Stimulated activated CD8-positive, alpha-beta memory T cell treated with anti-CD3 and anti-CD28 coated beads, Interleukin-15, amount 100 ng/mL, for 1 hour (primary cell): ENCODE results near the gene DGKE.

Experiments used
- DNase-seq: peaks from one replicate; pipeline ENCODE4 v3.0.0-alpha.2; 2020; ENCODE audit warnings: low read depth

DGKE gene

DNA sequence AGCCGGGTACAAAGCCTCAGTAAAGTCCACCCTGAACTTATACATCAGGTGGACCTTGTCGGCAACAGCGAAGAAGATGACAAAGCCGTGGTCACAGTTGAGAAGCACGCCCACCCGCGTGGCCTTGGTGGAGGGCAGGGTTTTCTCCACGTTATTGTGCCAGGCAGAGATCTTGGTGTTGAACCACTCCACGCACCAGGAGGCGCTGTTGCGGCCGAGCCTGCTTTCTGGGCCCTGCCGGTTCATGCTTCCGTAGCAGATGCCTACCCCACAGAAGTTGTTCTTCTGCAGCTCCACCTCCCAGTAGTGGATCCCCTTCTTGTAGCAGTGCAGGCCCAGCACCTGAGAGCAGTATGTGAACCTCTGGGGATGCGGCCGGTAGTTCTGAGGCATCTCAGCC lies 57.8 kb downstream of the DGKE start:
- DNase-seq, result peak; percentile 30

DNA sequence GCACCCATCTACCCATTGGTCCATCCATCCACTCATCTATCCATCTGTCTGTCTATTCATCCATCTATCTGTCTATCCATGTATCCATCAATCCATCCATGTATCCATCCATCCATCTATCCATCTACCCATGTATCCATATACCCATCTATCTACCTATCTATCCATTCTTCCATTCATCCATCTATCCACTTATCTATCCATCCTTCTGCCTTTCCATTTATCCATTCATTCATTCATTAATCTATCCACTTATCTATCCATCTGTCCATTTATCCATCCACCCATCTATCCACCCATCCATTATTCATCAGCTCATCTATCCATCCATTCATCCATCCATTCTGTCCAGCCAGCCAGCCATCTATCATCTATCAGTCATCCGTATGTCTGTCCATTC lies 58.4 kb downstream of the DGKE start:
- DNase-seq, result no peak

DNA sequence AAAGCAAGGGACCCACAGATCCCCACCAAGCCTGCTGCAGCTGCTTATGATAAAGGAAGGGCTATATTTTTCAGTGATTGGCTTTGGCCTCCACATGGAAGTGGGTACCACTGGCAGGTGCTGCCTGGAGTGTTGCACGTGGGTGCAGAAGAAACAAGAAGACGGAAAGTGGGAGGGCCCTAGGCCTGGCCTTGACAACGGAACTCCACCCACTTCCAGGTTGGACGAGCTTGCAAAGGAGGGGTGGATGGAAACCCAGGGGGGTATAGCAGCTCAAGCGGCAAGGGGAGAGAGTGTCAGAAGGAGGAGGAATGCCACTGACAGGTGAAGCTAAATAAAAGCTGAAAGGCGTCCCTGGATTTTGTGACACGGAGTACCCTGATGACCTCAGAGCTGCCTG lies 59.6 kb downstream of the DGKE start:
- no peak for DNase-seq

DNA sequence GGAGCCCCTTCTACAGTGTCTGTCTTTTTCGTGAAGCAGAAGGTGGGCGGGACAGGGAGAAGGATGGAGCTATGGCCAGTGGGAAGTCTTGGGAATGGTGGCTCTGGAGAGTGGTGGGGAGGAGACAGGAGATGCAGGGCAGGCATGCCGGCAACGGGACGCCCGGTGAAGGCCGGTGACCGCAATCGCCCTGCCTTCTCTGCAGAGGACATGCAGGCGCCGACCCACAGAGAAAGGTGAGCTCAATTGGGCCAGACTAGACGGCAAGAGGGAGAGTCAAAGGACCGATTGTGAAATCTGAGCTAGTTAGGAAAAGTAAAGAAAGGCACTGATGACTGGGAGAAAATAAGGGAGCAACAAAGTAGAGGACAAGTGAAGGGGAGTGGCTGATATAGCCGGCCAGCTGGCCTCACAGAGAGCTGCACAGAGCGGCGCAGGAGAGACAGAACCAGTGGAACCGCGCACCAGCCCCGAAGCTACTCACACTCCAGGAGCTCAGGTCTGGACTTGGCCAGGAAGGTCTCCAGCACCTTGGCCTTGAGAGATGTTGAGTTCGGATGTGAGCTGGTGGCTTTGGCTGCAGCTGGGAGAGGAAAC lies 61.0 kb downstream of the DGKE start:
- DNase-seq, result no peak

DNA sequence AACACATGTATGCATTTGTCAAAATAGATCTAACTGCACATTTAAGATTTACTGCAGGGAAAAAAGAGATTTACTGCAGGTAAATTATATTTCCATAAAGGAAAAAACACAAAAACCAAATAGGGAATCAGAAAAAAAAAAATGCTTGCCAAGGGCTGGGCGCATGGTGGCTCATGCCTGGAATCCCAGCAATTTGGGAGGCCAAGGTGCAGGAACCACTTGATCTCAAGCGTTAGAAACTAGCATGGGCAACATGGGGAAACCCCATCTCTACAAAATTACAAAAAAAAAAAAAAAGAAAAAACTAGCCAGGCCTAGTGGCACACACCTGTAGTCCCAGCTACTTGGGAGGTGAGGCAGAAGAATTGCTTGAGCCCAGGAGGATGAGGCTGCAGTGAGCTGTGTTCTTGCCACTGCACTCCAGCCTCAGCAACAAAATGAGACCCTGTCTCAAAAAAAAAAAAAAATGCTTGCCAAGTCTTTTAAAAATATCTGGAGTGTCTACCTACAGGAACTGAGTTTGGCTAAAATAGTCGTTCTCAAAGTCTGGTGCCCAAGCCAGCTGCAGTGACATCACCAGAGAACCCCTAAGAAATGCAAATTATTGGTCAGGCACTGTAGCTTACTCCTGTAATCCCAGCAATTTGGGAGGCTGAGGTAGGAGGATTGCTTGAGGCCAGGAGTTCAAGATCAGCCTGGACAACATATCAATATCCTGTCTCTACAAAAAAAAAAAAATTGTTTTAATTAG lies 62.4 kb downstream of the DGKE start:
- no peak for DNase-seq

DNA sequence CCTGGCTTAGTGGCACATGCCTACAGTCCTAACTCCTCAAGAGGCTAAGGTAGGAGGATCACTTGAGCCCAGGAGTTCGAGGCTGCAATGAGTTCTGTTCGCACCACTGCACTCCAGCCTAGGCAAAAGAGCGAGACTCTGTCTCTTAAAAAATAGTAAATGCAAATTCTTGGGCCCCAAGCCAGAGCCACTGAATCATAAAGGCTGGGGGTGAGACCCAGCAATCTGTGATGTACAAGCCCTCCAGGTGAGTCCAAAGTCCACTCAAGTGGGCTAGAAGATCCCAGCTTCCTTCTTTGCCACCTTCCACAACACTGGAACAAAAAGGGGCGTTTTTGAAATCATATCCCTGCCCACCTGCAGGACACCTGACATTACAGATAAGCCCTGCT lies 63.0 kb downstream of the DGKE start:
- DNase-seq, result no peak

DNA sequence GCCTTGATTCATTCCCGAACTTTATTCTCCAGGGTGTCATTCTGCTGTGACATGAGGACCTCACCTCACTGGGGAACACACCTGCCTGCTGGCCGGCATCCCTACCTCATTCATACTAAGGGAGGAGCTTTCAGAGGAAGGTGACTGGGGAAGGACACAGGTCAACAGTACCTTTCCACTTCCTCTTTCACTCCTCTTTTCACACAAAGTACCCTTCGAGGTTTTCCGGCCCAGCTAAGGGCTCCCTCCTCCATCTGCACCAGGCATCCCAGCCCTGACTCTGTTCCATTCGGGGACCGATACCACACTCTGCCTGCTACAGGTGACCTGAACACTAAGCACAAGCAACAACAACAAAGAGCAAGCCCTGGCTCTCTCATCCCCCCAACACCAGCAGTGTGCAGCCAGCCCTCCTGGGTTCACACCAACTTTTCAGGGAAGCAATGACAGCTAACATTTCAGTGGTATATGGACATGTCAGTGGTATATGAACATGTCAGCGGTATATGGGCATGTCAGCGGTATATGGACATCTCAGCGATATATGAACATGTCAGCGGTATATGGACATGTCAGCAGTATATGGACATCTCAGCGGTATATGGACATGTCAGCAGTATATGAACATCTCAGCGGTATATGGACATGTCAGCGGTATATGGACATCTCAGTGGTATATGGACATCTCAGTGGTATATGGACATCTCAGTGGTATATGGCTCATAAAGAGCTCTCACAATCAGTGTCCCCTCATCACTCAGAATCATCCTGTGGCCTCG lies 63.9 kb downstream of the DGKE start:
- no peak for DNase-seq

DNA sequence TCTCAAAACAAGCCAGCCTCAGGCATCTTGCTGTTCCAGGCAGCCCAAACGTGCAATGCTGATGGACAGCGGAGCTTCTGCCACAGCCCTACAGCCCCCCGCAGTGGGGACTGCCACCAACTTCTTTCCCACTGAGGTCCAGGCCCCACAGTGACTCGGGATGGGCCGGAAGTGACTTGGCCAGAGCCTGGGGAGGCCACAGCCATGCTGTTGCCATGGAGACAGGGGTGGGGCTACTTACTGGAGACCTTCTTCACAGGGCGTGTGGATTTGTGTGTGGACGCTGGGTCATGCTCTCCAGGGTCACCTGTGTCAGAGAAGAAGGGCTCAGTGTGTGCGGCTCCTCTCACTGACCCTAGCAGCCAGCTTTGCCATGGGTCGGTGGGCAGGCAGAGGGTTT lies 64.9 kb downstream of the DGKE start:
- no peak for DNase-seq

DNA sequence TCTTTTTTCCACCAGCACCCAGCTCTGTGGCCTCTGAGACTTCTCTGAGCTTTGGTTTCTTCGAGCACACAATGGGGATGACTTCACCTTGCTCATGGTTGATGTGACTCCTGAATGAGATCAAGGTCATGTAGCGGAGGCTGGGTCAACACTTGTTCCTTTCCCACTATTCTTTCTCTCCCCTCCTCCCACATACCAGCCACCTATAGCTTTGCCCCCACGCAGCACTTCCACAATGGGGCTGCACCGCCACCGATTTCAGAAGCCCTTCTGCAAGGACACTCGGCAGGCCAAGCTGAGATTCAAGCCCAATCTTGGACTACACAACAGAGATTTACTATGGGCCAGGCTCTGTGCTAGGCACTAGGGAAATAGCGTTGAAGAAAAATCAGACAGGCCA lies 65.5 kb downstream of the DGKE start:
- DNase-seq, result no peak

DNA sequence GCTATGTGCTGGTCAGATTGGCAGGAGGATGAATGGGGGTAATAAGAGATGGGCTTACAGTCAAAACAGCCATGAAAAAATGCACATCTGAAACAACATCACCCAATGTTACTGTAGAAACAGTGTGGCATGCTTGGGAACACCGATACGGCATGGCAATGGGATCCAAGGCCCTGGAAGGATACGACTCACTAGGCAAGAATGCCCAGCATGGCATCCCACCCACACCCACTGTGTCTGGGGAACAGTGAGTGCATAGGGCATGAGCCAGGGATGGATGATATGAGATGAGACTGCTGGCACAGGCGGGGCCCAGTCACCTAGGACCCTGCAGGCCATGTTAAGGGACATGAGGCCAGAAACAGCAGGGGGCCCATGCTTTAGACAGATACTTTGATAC lies 68.4 kb downstream of the DGKE start:
- DNase-seq, result no peak

DNA sequence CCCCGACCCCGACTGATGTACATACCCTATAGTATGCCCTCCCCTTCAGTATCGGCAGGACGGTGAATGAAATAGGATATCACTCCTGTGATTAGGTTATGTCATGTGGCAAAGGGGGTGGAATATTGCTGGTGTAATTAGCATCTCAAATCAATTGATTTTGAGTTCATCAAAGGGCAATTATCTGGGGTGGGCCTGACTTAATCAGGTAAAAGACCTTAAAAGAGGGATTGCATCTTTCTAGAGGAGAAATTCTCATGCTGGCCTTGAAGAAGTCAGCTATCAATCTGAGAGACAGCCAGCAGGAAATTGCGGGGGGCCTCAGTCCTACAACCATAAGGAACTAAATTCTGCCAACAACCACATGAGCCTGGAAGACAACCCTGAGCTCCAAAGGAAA lies 69.6 kb downstream of the DGKE start:
- no peak for DNase-seq

DNA sequence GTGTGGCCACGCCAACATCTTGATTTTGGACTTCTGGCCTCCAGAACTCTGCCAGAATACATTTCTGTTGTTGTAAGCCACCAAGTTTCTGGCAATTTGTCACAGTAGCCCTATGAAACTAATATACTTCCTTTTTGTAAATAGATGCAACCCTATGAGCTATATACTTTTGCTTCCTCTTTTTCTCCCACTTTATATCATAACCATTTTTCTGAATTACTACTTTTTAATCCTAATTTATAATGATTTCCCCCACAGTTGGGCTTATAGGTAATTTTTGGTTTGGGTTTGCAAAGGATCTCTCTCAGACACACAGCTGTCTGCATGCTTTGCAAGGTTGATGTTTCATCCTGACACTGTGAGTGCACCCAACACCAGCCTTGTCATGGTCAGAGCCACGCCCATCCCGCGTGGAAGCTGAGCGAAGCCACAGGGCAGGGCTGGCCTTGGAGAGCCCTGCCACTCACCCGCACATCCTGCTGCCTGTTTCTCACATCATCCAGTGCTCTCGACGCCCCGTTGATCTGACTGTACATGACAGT lies 74.1 kb downstream of the DGKE start:
- DNase-seq, result no peak

DNA sequence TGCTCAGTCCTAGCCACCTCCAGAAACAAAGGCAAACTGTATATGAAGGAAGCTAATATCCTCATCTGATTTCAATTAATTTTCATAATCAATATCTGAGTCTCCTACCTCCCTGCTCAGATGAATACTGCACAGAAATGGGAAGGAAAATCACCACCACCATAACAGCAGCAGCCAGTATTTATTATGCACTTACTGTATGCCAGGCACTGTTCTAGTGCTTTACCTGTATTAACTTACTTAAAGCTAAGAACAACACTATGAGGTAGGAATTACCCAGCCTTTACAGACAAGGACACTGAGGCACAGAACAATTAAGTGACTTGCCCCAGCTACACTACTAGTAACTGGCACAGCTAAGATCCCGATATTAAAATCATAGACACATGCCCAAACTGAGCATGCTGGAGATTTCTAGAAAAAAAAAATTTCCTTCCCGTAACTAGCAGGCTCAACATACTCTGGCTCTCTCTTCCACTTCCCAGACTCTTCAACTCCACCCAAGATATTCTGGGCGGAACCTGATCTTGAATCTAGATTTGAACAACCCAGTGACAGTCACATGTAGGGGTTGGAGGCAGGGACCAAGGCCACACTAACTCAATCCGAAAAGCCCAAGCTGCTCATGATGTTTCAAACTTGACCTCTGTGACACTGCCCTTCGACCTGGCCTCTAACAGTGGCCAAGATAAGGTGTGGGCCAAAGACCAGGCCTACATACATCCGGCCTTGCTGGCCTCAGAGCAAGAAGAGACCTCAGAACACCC lies 76.0 kb downstream of the DGKE start:
- no peak for DNase-seq

DNA sequence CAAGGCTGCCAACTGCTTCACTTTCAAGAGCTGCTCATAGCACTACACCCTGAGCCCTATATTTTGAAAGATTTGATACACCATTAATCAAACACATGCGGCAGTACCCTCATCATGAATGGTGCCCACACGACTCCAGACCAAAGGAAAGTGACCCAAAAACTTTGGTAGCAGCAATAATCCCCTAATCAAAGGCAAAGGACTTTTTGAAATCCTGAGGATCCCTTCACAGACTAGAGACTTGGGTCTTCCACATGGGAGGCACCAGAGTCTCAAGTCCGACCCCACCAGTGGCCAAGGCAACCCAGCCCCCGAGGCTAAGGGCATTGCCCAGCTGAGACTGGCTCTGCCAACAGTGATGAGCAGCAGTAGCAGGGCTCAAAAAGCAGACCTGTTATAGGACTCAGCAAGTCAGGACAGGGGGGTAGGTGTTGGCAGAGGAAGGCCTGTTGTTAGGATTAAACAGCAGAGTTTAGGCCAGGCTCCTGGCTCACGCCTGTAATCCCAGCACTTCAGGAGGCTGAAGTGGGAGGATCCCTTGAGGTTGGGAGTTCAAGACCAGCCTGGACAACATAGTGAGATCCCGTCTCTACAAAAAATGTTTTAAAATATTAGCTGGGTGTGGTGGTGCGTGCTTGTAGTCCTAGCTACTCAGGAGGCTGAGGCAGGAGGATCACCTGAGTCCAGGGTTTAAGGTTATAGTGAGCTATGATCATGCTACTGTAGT lies 76.7 kb downstream of the DGKE start:
- no peak for DNase-seq

DNA sequence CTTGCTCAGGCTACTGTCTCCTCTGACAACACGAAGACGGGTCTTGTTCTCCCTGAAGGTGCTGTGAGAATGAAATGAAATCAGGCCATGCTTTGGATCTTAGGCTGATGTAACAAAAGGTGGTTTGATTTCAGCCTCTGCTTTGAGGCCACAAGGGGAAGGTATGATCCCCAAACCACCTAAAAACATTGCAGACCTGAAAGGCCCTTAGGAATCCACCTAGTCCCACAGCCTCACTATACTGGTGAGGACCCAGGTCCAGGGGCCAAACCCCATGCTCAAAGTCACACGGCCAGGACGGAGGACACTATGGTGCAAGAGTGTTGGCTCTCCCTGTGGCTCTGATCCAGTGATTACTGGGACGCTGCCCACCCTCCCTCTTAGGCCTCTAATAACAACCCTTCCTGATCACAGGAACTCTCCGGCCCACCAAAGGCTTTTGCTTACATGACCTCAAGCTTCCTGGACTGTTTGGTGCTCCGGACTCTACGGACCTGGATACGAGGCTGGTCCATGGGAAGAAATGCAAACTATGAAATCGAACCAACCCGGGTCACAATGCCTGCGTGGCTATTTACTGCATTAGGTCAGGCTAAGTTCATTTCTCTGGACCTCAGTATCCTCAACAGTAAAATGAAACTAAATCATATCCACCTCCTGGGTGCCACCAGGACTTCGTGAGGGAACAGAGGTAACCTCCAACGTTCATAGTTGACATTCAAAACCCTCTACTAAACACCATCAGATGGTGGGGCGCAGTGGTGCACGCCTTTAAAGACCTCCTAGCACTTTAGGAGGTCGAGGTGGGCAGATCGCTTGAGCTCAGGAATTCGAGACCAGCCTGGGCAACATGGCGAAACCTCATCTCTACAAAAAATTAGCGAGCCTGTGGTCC lies 78.4 kb downstream of the DGKE start:
- no peak for DNase-seq

DNA sequence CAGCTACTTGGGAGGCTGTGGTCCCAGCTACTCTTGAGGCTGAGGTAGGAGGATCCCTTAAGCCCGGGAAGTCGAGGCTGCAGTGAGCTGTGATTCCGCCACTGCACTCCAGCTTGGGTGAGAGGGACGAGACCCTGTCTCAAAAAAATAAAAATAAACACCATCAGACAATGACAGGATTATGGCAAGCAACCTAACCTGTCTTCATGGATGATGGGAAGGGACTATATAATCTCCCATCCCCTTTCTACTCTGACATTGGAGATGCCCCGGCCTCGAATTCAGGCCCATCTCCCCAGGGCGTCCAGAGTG lies 79.0 kb downstream of the DGKE start:
- DNase-seq, result no peak

DNA sequence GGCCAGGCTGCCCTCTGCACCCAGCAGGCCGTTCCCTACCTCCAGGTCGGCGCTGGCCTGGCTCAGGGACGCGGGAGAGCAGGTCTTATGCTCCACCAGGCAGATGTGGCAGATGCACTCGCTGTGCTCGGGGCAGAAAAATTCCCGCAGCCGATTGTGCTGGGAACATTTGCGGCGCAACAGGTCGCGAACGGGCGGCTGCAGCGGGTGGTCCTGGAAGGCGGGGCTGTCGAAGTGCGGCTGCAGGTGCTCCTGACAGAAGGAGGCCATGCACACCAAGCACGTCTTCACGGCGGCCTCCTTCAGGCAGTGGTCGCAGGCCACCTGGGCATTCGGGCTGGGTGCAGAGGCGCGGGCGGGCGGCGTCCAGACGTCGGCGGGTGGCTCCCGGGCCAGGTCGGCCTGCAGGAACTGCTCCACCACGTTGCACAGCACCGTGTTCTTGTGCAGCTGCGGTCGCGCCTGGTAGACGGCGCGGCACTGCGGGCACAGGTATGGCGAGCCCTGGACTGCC lies 79.5 kb downstream of the DGKE start:
- no peak for DNase-seq

DNA sequence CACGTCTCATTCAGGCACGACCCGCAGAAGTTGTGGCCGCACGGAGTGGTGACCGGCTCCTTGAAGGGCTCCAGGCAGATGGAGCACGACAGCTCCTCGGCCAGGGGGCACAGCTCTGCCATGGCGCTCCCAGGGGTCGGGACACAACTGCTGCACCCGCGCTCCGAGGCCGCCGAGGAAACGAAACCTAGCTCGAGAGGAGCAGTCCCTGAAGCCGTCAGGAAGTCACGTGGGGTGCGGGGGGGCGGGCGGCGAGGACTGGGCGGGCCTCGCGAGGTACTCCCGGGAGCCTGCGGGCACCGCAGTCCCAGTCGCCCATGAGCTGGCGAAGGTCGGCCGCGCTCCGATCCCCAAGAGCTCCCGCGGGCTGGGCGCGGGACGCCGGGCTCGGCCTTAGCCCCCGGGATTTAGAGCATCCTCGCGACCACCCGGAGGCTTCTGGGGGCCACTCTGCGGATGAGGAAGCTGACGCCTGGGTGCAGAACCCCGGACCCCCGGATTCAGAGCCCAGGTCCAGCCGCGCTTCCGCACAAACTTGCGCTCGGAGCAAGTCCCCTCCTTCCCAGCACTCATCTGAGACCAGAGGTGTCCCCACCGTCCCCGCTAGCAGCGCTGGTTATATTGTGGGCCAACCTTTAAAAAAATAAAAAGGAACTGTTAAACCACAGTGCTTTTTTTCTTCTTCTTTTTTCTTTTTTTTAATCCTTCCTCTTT lies 80.1 kb downstream of the DGKE start, which contains the start of gene TRIM25:
TSS of gene TRIM25 (minus strand) at position 183 of the 714 bp plus-strand sequence. CDS start at position 122, 61 bp downstream.
- DNase-seq, result peak; percentile 81

DNA sequence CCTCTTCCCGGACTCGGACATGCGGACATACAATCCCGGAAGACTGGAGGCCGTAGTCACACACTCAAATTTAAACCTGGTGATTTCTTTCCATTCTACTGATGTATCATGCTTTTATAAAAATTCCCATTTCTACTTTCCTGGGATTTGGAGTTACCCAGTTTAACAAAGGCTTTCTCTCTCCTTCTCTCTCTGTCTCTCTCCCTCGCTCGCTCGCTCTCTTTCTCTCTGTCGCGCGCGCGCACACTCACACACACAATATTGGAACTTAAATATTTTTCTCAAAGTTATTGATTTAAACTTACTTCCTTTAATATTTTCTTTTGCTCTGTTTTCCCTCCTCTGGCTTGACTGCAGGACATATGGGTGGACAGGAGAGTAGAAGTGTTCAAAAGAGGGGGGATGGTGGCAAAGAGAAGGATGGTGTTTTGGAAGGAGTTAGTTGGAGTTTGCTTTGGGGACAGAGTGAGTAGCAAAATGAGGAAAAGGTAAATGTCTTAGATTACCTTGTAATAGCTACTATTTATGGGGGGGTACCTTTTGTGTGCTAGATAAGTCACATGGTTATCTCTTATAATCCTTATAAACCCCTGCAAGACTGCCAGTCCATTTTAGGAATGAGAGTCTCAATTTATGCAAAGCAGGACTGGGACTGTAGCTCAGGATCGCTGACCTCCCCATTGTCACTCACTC lies 80.8 kb downstream of the DGKE start:
- DNase-seq, result no peak
